HG02852 (cell line): ENCODE data around the gene PRSS56.

Experiments used
- ATAC-seq: cut with Tn5 transposase; IDR thresholded peaks from one replicate; pipeline ENCODE4 v1.9.1; 2021; ENCODE audit warnings: mild to moderate bottlenecking, moderate library complexity; ENCODE audit not compliant: unreplicated experiment

Gene PRSS56

GRCh38 chr2:232501794-232502390 lies 18.3 kb upstream of the PRSS56 start:
- ATAC-seq, result no peak

- ATAC-seq, result no peak
Observed at GRCh38 chr2:232502511-232502910, 17.7 kb upstream of the PRSS56 start.

- ATAC-seq, result no peak
Observed at GRCh38 chr2:232502911-232503808, 17.0 kb upstream of the PRSS56 start.

GRCh38 chr2:232503809-232504323 lies 16.3 kb upstream of the PRSS56 start:
- ATAC-seq, result no peak

GRCh38 chr2:232504438-232504837 lies 15.8 kb upstream of the PRSS56 start:
- no peak for ATAC-seq

- no peak for ATAC-seq
Observed at GRCh38 chr2:232505856-232506255, 14.3 kb upstream of the PRSS56 start.

- ATAC-seq, result no peak
Observed at GRCh38 chr2:232506709-232507108, 13.5 kb upstream of the PRSS56 start.

GRCh38 chr2:232508251-232508650 lies 11.9 kb upstream of the PRSS56 start:
- ATAC-seq, result no peak

- no peak for ATAC-seq
Observed at GRCh38 chr2:232511336-232511890, 8.8 kb upstream of the PRSS56 start.

GRCh38 chr2:232512602-232513001 lies 7.6 kb upstream of the PRSS56 start:
- no peak for ATAC-seq

- ATAC-seq, result no peak
Observed at GRCh38 chr2:232513353-232513752, 6.8 kb upstream of the PRSS56 start.

- no peak for ATAC-seq
Observed at GRCh38 chr2:232515639-232516038, 4.5 kb upstream of the PRSS56 start.

GRCh38 chr2:232516551-232516950 lies 3.6 kb upstream of the PRSS56 start:
- ATAC-seq, result no peak

GRCh38 chr2:232518844-232519243 lies 1.3 kb upstream of the PRSS56 start:
- no peak for ATAC-seq

- ATAC-seq, result no peak
Observed at GRCh38 chr2:232520489-232520888, 301 bp downstream of the PRSS56 start.

- no peak for ATAC-seq
Observed at GRCh38 chr2:232521098-232521497, 910 bp downstream of the PRSS56 start.

- no peak for ATAC-seq
Observed at GRCh38 chr2:232521959-232522622, 1.9 kb downstream of the PRSS56 start.

- no peak for ATAC-seq
Observed at GRCh38 chr2:232522623-232523401, 2.6 kb downstream of the PRSS56 start.

GRCh38 chr2:232523402-232523681 lies 3.2 kb downstream of the PRSS56 start:
- ATAC-seq, result no peak

- ATAC-seq, result no peak
Observed at GRCh38 chr2:232523682-232524597, 3.8 kb downstream of the PRSS56 start.
